ENCODE results near the gene ZFAND3.

The ZFAND3 gene

GRCh38 chr6:37827603-37828265 is 8.2 kb downstream of the ZFAND3 start:
- no peak for DNase-seq (ENCODE audit: low read depth)

GRCh38 chr6:37830225-37830624 is 10.7 kb downstream of the ZFAND3 start:
- no peak for DNase-seq (ENCODE audit: low read depth)

GRCh38 chr6:37831457-37831856 is 11.9 kb downstream of the ZFAND3 start:
- no peak for DNase-seq (ENCODE audit: low read depth)

- DNase-seq (ENCODE audit: low read depth): no peak
These were observed 16.4 kb downstream of the ZFAND3 start for GRCh38 chr6:37835923-37836322.

- no peak for DNase-seq (ENCODE audit: low read depth)
These were observed 18.8 kb downstream of the ZFAND3 start for GRCh38 chr6:37838219-37838921.

- no peak for DNase-seq (ENCODE audit: low read depth)
These were observed 20.8 kb downstream of the ZFAND3 start for GRCh38 chr6:37840143-37840939.

GRCh38 chr6:37840940-37841300 is 21.4 kb downstream of the ZFAND3 start:
- DNase-seq (ENCODE audit: low read depth): no peak

- DNase-seq (ENCODE audit: low read depth): no peak
These were observed 25.7 kb downstream of the ZFAND3 start for GRCh38 chr6:37845026-37845911.

- no peak for DNase-seq (ENCODE audit: low read depth)
These were observed 26.4 kb downstream of the ZFAND3 start for GRCh38 chr6:37845930-37846329.

- no peak for DNase-seq (ENCODE audit: low read depth)
These were observed 28.2 kb downstream of the ZFAND3 start for GRCh38 chr6:37847704-37848103.

- no peak for DNase-seq (ENCODE audit: low read depth)
These were observed 28.8 kb downstream of the ZFAND3 start for GRCh38 chr6:37848371-37848770.

GRCh38 chr6:37850260-37850659 is 30.7 kb downstream of the ZFAND3 start:
- DNase-seq (ENCODE audit: low read depth): no peak

GRCh38 chr6:37850728-37851285 is 31.3 kb downstream of the ZFAND3 start:
- DNase-seq (ENCODE audit: low read depth): no peak

- DNase-seq (ENCODE audit: low read depth): no peak
These were observed 32.5 kb downstream of the ZFAND3 start for GRCh38 chr6:37851997-37852524.

GRCh38 chr6:37856285-37856684 is 36.8 kb downstream of the ZFAND3 start:
- no peak for DNase-seq (ENCODE audit: low read depth)

GRCh38 chr6:37858363-37858762 is 38.8 kb downstream of the ZFAND3 start:
- DNase-seq (ENCODE audit: low read depth): no peak

GRCh38 chr6:37860226-37860839 is 40.8 kb downstream of the ZFAND3 start:
- no peak for DNase-seq (ENCODE audit: low read depth)

GRCh38 chr6:37861452-37861851 is 41.9 kb downstream of the ZFAND3 start:
- DNase-seq (ENCODE audit: low read depth): no peak

- no peak for DNase-seq (ENCODE audit: low read depth)
These were observed 42.9 kb downstream of the ZFAND3 start for GRCh38 chr6:37862430-37862829.

- no peak for DNase-seq (ENCODE audit: low read depth)
These were observed 43.5 kb downstream of the ZFAND3 start for GRCh38 chr6:37862992-37863391.

- no peak for DNase-seq (ENCODE audit: low read depth)
These were observed 44.7 kb downstream of the ZFAND3 start for GRCh38 chr6:37864250-37864649.

Data from activated T-cell treated with anti-CD3 and anti-CD28 coated beads for 24 hours (primary cell).